Body of pancreas (tissue), 4 donors: ENCODE measurements around the gene SCML1. TPM values are rescaled to one million over a fixed set of nuclear protein-coding genes. Genes with fewer than 3 reads are reported as not detected.

ENCODE experiments used
- ATAC-seq: fragments of 150-250 bp; one replicate; pipeline ENCODE4 v1.9.1; 2016
- DNase-seq, 4 donors: peaks; one replicate each; pipeline ENCODE4 v3.0.0-alpha.2; 2019
- H3K27ac ChIP-seq, 4 donors: fragments of 200-600 bp; sonication (generic); 1 replicate in 3 of 4; 2 replicates in 1 of 4; pipeline versions ENCODE4 v1.5.1 to v1.6.1; 2016 to 2019; ENCODE audit warnings: mild to moderate bottlenecking in 1 of 4, mixed read lengths in 1 of 4, moderate library complexity in 1 of 4
- H3K27me3 ChIP-seq, 2 donors: fragments of 200-600 bp; sonication (generic); one replicate each; pipeline ENCODE4 v1.6.0; 2016; ENCODE audit warnings: mild to moderate bottlenecking in 1 of 2
- H3K36me3 ChIP-seq, 2 donors: fragments of 200-600 bp; sonication (generic); replicated peaks in 1 of 2; 2 replicates each; pipeline ENCODE4 v1.5.1; 2016; ENCODE audit warnings: low read depth in 2 of 2; ENCODE audit not compliant: insufficient read depth in 1 of 2
- H3K4me1 ChIP-seq: fragments of 200-600 bp; sonication (generic); one replicate; pipeline ENCODE4 v1.6.0; 2016
- H3K4me3 ChIP-seq, 2 donors: fragments of 200-600 bp; sonication (generic); 1 replicate in 1 of 2; 2 replicates in 1 of 2; pipeline ENCODE4 v1.5.1; 2016 to 2019
- H3K9me3 ChIP-seq, 3 donors: fragments of 200-600 bp; sonication (generic); 1 replicate in 2 of 3; 2 replicates in 1 of 3; pipeline ENCODE4 v1.5.1; 2016
- CTCF ChIP-seq, 7 experiments: fragments of 450-650 bp in 4 of 7; fragments of 200-600 bp in 3 of 7; sonication (generic) in 3 of 7; IDR thresholded peaks; one replicate each; pipeline ENCODE4 v1.5.1; 2016 to 2019; ENCODE audit warnings: antibody characterized with exemption in 7 of 7
- POLR2A ChIP-seq, 3 donors: fragments of 450-650 bp; IDR thresholded peaks; one replicate each; pipeline ENCODE4 v1.6.1; 2016; ENCODE audit warnings: antibody characterized with exemption in 3 of 3, mild to moderate bottlenecking in 2 of 3
- WGBS, 2 donors: methylation state at CpG; one replicate each; pipeline ENCODE4 v1.1.5; 2017; 5-methylcytosine and 5-hydroxymethylcytosine counted together
- intact Hi-C: fragments of 100-400 bp; cut with DNase I; formaldehyde crosslinking; loops from one replicate; pipeline ENCODE4 v1.15.1; 2023
- total RNA-seq, 2 donors: library from RNA; depleted of rRNA; stranded (reverse); fragments of >200 nt; gene quantifications; one replicate each; pipeline ENCODE4 v1.1.0, GENCODE V29; 2016

Gene SCML1
- total RNA-seq, 2 donors from 2014 or later: 9.3 to 11.2 TPM

GRCh38 chrX:17707731-17708130 lies 29.6 kb upstream of the SCML1 start:
- no peak for TF ChIP-seq CTCF (IDR thresholded peaks at IDR 0.05)
- TF ChIP-seq POLR2A (IDR thresholded peaks at IDR 0.05): no peak
- ATAC-seq: no peak
- no peak overlapping the region for H3K27ac ChIP-seq
- no peak overlapping the region for H3K4me3 ChIP-seq
- H3K36me3 ChIP-seq: no peaks in the 10 kb centered on the region
- no peaks in the 10 kb centered on the region for H3K9me3 ChIP-seq
- intact Hi-C loops: no loop called here
- DNase-seq: no peak
- 92 to 100% methylated on average over 3 of the region's 3 CpGs for WGBS, 2 donors
- no peaks in the 10 kb centered on the region for H3K4me1 ChIP-seq
- no peaks in the 10 kb centered on the region for H3K27me3 ChIP-seq

- Histone ChIP-seq H3K9me3 (no peaks in the 10 kb centered on the region), H3K27ac (no peak overlapping the region), H3K36me3 (no peaks in the 10 kb centered on the region), H3K4me1 (no peaks in the 10 kb centered on the region), H3K27me3 (no peaks in the 10 kb centered on the region), H3K4me3 (no peak overlapping the region)
- DNase-seq (no peak), ATAC-seq (no peak)
- no peak for TF ChIP-seq CTCF (IDR thresholded peaks at IDR 0.05)
- TF ChIP-seq POLR2A (IDR thresholded peaks at IDR 0.05): no peak
- 79% methylated on average over 1 of the region's 1 CpG; no CpG with 5 or more reads in 1 of the 2 donors for WGBS, 2 donors
- intact Hi-C loops: no loop called here
Observed at GRCh38 chrX:17710871-17711301, 26.4 kb upstream of the SCML1 start.

GRCh38 chrX:17713288-17713687 lies 24.0 kb upstream of the SCML1 start:
- TF ChIP-seq CTCF (IDR thresholded peaks at IDR 0.05) (no peak), POLR2A (IDR thresholded peaks at IDR 0.05) (no peak)
- intact Hi-C loops: no loop called here

GRCh38 chrX:17718649-17719165 lies 18.6 kb upstream of the SCML1 start:
- Histone ChIP-seq H3K9me3 (no peaks in the 10 kb centered on the region), H3K36me3 (no peaks in the 10 kb centered on the region), H3K27me3 (no peaks in the 10 kb centered on the region), H3K4me1 (no peaks in the 10 kb centered on the region), H3K4me3 (no peak overlapping the region), H3K27ac (no peak overlapping the region)
- intact Hi-C loops: no loop called here
- ATAC-seq (no peak), DNase-seq (no peak)
- TF ChIP-seq POLR2A (IDR thresholded peaks at IDR 0.05) (no peak), CTCF (IDR thresholded peaks at IDR 0.05) (no peak)

More at GRCh38 chrX:17713288-17713687, 24.0 kb upstream of the SCML1 start:
- no peak for ATAC-seq
- no peaks in the 10 kb centered on the region for H3K4me1 ChIP-seq
- no peak overlapping the region for H3K4me3 ChIP-seq
- H3K27me3 ChIP-seq: no peaks in the 10 kb centered on the region
- H3K36me3 ChIP-seq: no peaks in the 10 kb centered on the region
- H3K9me3 ChIP-seq: no peaks in the 10 kb centered on the region
- DNase-seq: no peak
- WGBS, 2 donors: 37 to 64% methylated on average over 2 of the region's 2 CpGs
- H3K27ac ChIP-seq: no peak overlapping the region

GRCh38 chrX:17719711-17720110 lies 17.6 kb upstream of the SCML1 start:
- 86 to 89% methylated on average over 6 of the region's 6 CpGs for WGBS, 2 donors
- Histone ChIP-seq H3K36me3 (no peaks in the 10 kb centered on the region), H3K9me3 (no peaks in the 10 kb centered on the region), H3K4me3 (no peak overlapping the region), H3K27me3 (no peaks in the 10 kb centered on the region), H3K27ac (no peak overlapping the region), H3K4me1 (peaks cover 5% of the 10 kb centered on the region)
- no peak for TF ChIP-seq POLR2A (IDR thresholded peaks at IDR 0.05)
- TF ChIP-seq CTCF (IDR thresholded peaks at IDR 0.05): no peak
- ATAC-seq (no peak), DNase-seq (no peak)
- intact Hi-C loops: no loop called here
